ENCODE measurements around the gene MAP2K3.
"Not testable (repeated sequence)": the region's sequence is repeated elsewhere in the genome, so short reads cannot be mapped to it uniquely, and the experiment has no call there.

DNA sequence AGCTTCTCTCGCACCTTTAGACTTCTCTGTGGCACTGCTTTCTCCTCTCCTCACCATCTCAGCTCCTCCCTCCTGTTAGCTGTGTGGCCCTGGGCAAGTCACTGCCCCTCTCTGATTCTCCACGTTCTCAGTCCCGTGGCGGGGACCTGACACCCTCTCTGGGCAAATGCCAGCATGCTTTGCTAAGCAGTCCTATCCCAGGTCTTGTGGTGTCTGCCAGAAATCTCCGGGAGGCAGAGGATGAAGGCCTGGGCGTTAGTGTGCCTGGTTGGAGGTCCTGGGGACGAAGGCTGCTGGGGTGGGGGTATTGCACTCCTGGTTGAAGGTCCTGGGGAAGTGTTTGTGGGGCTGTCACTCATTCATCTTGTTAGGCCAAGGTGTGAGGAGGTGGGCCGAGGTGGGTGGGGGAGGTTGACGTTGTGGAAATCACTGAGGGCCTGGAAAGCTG lies 37.3 kb downstream of the MAP2K3 start:
- not testable (repeated sequence) for TF ChIP-seq PHF8 (conservative IDR thresholded peaks at IDR 0.05; ENCODE audit: low read depth, low read length); CTCF (IDR thresholded peaks at IDR 0.05; ENCODE audit: control extremely low read depth in 1 of 3, insufficient read depth in 1 of 3, low read depth in 1 of 3, low read length in 3 of 3); CBX5 (IDR thresholded peaks at IDR 0.05; ENCODE audit: low read depth, low read length); POLR2A (IDR thresholded peaks at IDR 0.05; ENCODE audit: control extremely low read depth in 1 of 2, low read depth in 2 of 2, low read length in 2 of 2); SP4 (IDR thresholded peaks at IDR 0.05; ENCODE audit: low read length); GTF2F1 (IDR thresholded peaks at IDR 0.05; ENCODE audit: borderline replicate concordance, low read depth, low read length); EGR1 (IDR thresholded peaks at IDR 0.05; ENCODE audit: borderline replicate concordance, low read depth, low read length); FOSL1 (IDR thresholded peaks at IDR 0.05; ENCODE audit: insufficient read depth, low read depth, low read length)
- TF ChIP-seq, protein P1, sequence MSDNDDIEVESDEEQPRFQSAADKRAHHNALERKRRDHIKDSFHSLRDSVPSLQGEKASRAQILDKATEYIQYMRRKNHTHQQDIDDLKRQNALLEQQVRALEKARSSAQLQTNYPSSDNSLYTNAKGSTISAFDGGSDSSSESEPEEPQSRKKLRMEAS (IDR thresholded peaks at IDR 0.05), result not testable (repeated sequence)
- TF ChIP-seq, protein P2, sequence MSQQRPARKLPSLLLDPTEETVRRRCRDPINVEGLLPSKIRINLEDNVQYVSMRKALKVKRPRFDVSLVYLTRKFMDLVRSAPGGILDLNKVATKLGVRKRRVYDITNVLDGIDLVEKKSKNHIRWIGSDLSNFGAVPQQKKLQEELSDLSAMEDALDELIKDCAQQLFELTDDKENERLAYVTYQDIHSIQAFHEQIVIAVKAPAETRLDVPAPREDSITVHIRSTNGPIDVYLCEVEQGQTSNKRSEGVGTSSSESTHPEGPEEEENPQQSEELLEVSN (IDR thresholded peaks at IDR 0.05), result not testable (repeated sequence)
